HK-2 (cell line): ENCODE data around the gene ULK4.
A peak's percentile ranks its signal among the peaks of the same experiment; 100 is the strongest.
"Not testable (repeated sequence)": the region's sequence is repeated elsewhere in the genome, so short reads cannot be mapped to it uniquely, and the experiment has no call there.

Source experiments
- DNase-seq: peaks from one replicate; pipeline ENCODE4 v3.0.0-alpha.2; 2018; ENCODE audit not compliant: unreplicated experiment

Gene ULK4

GRCh38 chr3:41960826-41961750, 815 bp downstream of the ULK4 start:
- DNase-seq: peak; percentile 54

GRCh38 chr3:41956574-41956973, 5.3 kb downstream of the ULK4 start:
- no peak for DNase-seq

DNA sequence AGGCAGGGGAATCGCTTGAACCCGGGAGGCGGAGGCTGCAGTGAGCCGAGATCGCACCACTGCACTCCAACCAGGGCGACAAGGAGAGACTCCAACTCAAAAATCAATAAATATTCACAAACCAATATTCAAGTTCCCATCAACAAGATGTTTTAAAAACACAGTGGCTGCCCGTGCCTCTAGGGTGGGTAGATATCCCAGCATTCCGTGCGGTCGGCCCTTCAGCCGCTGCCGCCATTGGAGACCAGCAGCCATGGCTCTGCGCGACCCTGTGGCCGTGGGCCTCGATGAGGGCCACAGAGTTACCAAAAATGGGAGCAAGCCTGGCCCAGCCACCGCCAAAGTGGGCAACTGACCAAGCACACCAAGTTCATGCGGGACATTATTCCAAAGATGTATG, 6.7 kb downstream of the ULK4 start:
- DNase-seq: no peak

- no peak for DNase-seq
Observed at GRCh38 chr3:41943311-41943843, 18.5 kb downstream of the ULK4 start.

GRCh38 chr3:41940393-41940792, 21.5 kb downstream of the ULK4 start:
- DNase-seq: no peak

DNA sequence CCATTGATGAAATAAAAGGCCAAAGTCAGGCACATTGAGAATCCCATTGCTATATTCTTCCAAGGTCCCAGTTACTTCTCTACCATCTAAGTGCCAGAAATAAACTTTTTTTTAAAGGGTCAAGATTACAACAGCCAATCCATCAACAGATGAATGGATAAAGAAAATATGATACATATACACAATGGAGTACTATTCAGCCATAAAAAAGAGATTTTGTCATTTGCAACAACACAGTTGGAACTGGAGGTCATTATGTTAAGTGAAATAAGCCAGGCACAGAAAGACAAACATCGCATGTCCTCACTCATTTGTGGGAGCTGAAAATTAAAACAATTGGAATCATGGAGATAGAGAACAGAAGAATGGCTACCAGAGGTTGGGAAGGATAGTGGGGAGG, 25.5 kb downstream of the ULK4 start:
- DNase-seq: no peak

GRCh38 chr3:41933154-41933676, 28.7 kb downstream of the ULK4 start:
- DNase-seq: no peak

- DNase-seq: no peak
Observed at GRCh38 chr3:41932464-41932863, 29.4 kb downstream of the ULK4 start.

- DNase-seq: peak; percentile 8
Observed at GRCh38 chr3:41920406-41920965, 41.4 kb downstream of the ULK4 start.

DNA sequence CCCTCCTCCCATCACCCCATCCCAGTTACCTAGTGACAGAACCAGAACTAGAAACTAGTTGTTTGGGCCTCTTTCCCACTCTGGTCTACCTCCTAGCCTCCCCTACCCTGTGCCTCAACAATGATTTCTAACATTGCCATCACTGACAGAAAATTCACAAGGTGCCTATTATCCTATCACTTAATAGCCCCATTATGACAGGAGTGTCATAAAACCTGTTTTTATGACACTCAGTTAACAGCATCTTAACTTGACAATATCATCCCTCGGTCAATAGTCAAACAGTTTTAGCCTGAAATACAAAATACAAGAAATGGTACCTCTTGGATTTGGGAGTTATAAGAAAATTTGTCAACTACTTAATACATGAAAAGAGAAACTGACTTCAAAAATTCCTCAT, 46.5 kb downstream of the ULK4 start:
- no peak for DNase-seq

- DNase-seq: no peak
Observed at GRCh38 chr3:41912280-41912679, 49.6 kb downstream of the ULK4 start.

- DNase-seq: no peak
Observed at GRCh38 chr3:41907330-41908073, 54.4 kb downstream of the ULK4 start.

GRCh38 chr3:41900265-41900664, 61.6 kb downstream of the ULK4 start:
- peak; percentile 52 for DNase-seq

GRCh38 chr3:41898631-41899030, 63.3 kb downstream of the ULK4 start:
- DNase-seq: no peak

DNA sequence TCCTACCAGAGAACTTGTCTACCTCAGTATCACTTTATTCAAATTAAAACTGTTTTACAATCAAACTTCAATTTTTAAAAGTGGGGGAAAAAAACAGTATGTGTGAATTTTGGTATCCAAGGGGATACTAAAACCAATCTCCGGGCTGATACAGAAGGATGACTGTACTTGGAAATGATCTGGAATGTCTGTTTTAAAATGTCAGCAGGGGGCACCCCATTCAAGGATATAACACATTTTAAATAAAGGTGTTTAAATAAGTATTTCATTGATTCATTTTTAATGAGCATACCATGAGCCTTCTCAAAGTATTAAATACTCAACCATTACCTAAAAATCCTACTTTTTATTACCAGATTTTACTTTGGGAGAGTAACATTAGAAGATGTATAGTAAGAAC, 67.9 kb downstream of the ULK4 start:
- DNase-seq: no peak

GRCh38 chr3:41888368-41889076, 73.4 kb downstream of the ULK4 start:
- DNase-seq: no peak

DNA sequence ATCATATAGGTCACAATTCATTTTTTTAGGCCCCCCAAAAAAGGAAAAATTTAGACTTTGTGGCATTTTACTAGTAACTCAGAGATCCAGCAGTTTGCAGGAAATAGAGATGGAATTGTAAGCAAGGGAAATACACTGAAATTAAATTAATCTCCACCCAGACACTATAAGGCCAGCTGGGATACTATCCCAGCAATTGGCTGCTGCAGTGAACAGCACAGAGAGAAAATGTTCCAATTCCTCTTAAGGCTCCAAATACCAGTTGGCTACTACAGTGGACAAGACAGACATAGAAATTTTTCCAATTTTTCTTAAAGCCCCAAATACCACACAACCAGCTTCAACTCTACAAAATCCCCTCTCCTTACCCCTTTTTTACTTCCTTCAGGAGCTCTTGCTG, 78.9 kb downstream of the ULK4 start:
- DNase-seq: no peak

- DNase-seq: peak; percentile 1
Observed at GRCh38 chr3:41881233-41881821, 80.6 kb downstream of the ULK4 start.

GRCh38 chr3:41880387-41880786, 81.5 kb downstream of the ULK4 start:
- no peak for DNase-seq

GRCh38 chr3:41877741-41878140, 84.2 kb downstream of the ULK4 start:
- not testable (repeated sequence) for DNase-seq

DNA sequence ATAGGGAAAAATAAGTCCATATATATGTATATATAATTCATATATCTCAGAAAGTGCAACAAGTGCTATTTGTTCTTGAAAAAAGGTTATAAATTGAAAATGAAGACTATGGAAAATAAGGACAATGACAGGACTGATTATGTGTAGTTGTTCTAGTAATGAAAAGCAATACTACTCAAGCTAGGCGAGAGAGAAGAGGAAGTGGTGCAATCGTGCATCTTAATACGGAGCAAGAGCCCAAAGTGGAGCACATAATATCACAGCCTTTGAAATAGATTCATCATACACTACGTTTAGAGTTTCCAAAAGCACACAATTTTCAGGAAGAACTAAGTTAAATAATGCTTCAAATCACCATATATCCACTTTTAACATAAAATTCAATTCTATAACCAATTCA, 87.9 kb downstream of the ULK4 start:
- no peak for DNase-seq
